GM18909 (cell line): ENCODE data around the gene ASIC3.

Experiments used
- ATAC-seq: cut with Tn5 transposase; IDR thresholded peaks from one replicate; pipeline ENCODE4 v1.9.1; 2021; ENCODE audit warnings: mild to moderate bottlenecking; ENCODE audit not compliant: unreplicated experiment, poor library complexity

The ASIC3 gene

DNA sequence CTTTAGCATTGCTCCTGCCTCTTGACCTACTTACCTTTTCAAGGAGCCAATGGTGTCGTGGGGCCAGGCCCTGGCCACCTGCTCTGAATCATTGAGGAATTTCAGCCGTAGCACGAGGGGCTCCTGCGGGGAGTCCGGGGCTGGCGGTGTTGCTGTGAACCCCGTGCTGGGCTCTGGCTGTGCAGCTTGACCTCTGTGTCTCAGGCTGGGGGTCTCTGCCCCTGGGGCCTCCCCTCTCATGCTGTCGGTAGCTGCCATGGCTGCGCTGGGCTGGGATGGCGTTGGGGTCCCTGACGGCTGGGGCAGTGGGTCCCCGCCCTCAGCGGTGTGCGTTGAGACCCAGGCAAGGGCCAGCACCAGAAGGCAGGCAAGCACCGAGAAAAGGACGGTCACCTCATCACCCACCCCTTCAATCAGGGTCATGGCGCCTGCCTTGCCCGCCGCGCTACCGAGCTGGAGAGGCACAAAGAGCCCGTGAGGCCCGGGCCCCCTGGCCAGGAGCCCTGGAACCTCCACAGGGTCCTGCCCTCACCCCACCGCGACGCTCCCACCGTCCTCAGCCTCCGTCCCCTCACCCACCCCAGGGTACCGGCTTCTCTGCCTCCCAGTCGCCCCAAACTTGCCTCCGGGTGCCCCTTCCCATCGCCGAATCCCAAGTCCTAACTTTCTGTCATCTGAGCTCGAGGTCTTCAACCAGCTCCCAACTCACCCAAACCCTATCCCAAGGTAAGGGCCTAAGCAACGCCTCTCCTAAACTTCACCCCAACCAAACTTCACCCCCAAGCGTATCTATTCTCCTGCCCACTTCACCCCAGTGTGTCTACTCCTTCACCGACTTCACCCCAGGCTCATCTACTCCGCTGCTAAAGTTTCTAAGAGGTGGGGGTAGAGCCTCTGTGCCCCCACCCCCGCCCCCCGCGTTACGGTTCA lies 34.1 kb downstream of the ASIC3 start:
- ATAC-seq, result no peak

- ATAC-seq, result peak; percentile 56
These were observed 34.9 kb downstream of the ASIC3 start, which contains the start of gene TMUB1 for GRCh38 chr7:151083071-151083823. Gene TMUB1 (minus strand): TSS chr7:151083493. CDS start chr7:151082563, 930 bp downstream.

- no peak for ATAC-seq
These were observed 35.5 kb downstream of the ASIC3 start for GRCh38 chr7:151083824-151084160.

DNA sequence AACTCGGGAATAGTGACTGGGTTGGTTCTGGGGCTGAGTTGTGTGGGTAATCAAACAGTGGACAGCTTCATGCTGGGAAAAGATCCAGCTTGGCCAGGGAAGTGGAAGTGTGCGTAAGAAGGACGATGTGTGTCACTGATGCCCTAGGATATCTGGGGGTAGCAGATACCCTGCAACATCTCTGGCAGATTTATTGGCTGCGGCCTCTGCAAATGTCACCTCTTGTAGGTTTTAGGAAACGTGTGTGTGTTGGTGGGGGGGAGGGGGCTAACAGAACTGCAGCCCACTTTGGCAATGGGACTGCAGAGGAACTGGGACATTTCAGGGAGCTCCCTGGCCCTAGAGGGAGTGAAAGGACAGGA lies 37.0 kb downstream of the ASIC3 start:
- ATAC-seq, result no peak

DNA sequence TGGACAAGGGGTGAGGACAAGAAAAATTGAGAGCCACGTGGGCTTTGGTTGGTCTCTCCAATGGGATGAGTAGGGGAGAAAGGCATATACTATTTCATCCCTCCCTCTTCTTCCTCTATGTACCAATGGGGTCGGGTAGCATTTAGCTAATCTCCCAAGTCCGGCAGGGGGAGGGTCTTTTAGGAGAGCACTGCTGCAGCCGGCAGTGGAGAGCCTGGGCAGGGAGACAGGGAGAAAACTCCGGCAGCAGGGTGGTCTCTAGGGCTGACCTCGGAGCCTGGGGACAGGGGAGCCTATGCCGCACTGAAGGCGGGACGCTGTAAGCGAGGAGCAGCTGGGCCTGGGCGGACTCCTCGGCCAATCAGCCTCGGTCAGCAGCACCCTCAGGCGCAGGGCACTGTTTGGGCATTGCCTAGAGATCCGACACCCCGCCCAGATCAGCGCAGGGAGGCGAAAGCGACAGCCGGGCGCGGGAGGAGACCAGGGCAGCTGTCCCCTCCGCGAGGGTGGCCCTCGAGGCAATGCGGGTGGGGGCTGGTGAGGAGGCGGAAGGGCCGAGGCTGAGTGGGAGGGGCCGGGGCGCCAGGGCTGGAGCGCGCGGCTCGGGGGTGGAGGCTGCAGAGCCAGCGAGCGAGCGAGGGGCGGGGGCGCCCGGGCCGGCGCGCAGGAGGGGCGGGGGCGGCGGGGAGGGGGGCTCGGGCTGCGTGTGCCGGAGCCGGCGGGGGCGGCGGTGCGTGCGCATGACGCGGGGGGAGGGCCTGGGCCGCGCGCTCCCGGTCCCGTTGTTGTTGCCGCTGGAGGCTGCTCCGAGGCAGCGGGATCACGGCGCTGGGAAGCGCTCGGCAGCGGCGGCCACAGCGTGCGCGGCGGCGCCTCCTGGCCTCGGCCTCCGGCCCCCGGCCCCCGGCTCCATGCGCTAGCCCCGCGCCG lies 37.6 kb downstream of the ASIC3 start, which contains the start of gene AGAP3:
AGAP3 (plus strand) TSS at position 785 of the 930 bp plus-strand sequence. CDS start 267 bp downstream, outside the sequence.
- peak; percentile 42 for ATAC-seq

DNA sequence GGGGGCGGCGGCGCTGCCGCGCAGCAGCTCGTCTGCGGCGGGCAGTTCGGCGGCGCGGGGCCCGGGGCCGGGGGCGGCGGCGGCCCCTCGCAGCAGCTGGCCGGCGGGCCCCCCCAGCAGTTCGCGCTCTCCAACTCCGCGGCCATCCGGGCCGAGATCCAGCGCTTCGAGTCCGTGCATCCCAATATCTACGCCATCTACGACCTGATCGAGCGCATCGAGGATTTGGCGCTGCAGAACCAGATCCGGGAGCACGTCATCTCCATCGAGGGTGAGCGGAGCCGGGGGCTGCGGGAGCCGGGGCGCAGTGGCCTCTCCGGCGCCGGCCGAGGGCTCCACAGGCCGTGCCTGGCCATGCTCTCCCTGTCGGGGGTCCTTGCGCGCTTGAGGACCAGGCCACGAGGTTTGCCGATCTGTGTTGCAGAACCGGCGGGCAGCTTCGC lies 38.5 kb downstream of the ASIC3 start:
- ATAC-seq, result no peak

DNA sequence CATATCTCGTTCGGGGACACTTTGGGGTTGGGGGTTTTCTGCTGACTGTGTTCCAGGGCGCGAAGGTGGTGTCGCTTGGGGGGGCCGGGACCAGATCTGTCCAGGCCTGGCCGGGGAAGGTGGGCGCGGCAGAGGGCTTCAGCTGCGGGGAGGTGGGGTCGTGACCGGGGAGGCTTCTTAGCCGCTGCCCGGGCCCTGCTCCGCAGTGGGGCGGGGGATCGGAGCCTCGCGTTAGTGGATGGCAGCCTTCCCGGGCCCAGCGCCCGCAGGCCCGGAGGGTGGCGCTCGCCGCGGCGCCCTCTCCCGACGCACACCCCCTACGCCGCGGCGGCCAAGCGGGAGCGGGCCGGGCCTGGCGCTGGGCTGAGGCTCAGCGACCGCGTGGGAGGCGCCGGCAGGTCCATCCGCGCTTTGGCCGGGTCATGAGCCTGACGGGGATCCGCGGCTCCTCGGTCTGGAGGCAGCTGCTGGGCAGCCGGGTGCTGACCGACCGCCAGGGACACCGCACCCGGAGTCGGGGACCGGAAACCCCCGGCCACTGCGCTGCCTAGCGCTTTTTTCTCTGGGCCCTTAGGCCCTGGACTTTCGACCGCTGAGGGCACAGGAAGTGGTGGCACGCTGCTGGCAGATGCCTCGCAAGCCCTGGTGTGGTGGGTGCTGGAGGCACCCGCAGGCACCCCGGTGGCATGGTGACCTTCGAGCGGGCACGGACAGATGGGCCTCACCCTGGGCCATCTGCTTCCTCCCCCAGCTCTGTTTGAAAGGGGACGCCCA lies 39.1 kb downstream of the ASIC3 start:
- ATAC-seq, result peak; percentile 31

- ATAC-seq, result no peak
These were observed 39.9 kb downstream of the ASIC3 start for GRCh38 chr7:151088019-151088855.

DNA sequence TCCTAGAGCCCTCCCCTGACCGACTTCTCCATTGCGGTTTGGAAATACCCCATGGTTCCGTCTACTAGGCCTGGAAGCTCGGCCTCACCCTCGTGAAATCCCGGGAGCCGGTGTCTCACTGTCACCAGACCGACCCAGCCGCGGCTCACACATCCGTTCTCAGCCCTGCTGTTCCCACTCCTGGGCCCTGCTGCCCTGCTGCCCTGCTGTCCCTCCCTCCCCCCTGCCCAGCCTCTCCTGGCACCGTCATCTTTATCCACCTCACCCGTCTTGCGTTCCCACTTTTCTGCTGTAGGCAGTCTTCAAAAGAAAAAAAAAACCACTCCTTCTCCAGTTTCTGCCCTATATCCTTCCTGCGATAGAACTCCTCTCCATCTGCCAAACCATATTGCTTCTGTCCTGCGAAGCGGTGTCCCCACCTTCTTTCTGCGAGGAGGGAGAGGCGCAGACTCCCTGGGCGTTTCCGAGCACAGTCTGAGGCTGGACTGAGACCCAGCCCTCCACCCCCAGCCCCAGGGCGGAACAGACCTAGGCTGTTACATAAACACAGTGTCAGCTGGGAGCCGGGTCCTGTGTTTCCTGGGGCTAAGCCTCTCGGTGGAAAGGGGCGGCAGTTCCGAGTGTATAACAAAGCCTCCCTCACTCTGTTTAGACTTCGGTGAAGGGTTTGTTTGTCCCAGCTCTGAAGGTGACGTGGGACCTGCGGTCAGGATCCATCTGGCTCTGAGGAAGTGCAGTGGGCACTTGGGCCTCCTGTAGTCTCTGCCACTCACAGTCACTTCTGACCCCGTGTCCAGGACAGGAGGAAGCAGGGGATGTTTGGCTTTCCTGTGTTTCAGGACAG lies 40.7 kb downstream of the ASIC3 start:
- ATAC-seq, result no peak

DNA sequence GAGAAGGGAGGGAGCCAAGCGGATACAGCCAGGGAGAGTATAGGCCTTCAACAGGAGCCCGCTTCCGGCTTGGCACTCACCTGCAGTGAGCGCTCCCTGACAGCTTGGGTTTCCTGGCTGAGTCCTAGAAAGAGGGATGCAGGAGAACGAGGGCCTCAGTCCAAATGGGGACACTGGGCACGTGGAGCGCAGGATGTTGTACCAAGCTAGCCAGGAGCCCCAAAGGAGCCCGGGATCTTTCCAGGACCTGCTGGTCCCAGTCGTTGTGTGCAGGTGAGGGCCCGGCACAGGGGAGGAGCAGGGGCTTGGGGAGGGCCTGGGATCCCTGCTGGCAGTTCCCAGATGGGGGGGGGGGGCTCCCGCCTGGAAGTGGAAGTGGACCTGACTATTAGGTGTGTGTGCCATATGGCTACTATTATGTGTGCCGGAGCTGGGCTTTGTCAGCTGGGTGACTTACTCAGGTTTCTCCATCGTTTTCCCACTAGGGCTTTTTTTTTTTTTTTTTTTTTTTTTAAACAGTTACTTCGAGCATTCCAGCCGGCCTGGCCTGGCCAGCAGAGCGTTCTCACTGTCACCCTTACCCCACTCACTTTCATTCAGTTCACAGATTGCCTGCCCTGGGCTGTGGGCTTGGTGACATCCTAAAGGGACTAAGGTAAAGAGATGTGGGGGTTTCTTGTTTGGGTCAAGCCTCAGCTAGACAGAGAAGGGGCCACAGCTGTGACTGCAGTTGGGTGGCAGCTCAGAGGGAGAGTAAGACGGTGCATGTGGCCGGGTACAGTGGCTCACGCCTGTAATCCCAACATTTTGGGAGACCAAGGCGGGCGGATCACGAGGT lies 41.8 kb downstream of the ASIC3 start:
- no peak for ATAC-seq

GRCh38 chr7:151091003-151091402 lies 42.7 kb downstream of the ASIC3 start:
- no peak for ATAC-seq

DNA sequence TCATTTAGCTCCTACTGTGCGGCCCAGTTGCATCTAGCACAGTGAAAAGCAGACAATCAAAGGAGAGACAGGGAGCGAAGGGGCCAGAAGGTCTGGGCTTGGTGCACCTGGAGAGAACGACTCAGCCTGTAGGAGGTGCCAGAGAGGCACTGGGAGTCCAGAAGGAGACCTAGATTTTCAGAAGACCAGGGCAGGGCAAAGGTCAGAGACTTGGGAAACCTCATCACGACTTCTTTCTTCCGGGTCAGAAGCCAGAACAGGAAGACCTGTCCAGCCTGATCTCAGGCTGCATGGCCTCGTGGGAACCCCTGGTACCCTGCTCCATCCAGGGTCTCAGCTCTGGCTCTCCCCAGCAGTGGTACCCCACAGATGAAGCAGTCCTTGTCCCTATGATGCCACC lies 43.1 kb downstream of the ASIC3 start:
- ATAC-seq, result no peak

- ATAC-seq, result no peak
These were observed 43.7 kb downstream of the ASIC3 start for GRCh38 chr7:151091988-151092387.

DNA sequence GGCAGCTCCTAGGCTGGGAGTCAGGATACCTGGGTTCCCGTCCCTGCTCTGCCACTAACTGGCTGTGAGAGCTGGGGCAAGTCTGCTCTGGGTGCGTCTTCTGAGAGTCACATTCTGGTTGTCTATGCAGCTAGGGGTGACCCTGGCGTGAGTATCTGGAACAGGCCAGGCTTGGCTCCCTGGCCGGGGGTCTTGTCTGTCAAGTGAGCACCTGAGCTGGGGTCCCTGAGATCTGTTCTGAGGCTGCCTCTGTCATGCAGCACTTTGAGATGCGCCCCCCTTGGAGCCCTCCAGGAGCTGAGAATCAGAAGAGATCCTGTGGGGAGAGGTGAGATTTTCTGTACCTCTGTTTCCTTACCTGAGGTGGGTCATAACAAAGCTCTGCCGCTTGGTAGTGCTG lies 45.4 kb downstream of the ASIC3 start:
- ATAC-seq, result no peak

GRCh38 chr7:151094675-151095074 lies 46.3 kb downstream of the ASIC3 start:
- no peak for ATAC-seq

GRCh38 chr7:151095123-151095797 lies 46.9 kb downstream of the ASIC3 start:
- ATAC-seq, result no peak
